Activated T-helper 2 cell treated with anti-CD3 and anti-CD28 coated beads, Interferon-gamma antibody, Interleukin-2, Interleukin-4, amounts not matched to agents 10 μg/mL and 5 μg/mL and 100 μg/mL, durations not matched to agents 14 hours and 24 hours and 36 hours (primary cell): ENCODE data around the gene CCDC39. TPM values are rescaled to one million over a fixed set of nuclear protein-coding genes. Genes with fewer than 3 reads are reported as not detected.
"Not testable (repeated sequence)": the region's sequence is repeated elsewhere in the genome, so short reads cannot be mapped to it uniquely, and the experiment has no call there.

Experiments used
- DNase-seq: peaks from one replicate; pipeline ENCODE4 v3.0.0; 2021; ENCODE audit warnings: low spot score
- H3K27ac Mint-ChIP-seq: one replicate; pipeline ENCODE4 v1.8.0; 2021; ENCODE audit warnings: mixed read lengths
- H3K27me3 Mint-ChIP-seq: one replicate; pipeline ENCODE4 v1.8.0; 2021; ENCODE audit warnings: low read depth, mixed read lengths
- H3K36me3 Mint-ChIP-seq: one replicate; pipeline ENCODE4 v1.8.0; 2021; ENCODE audit warnings: low read depth, mixed read lengths
- H3K4me1 Mint-ChIP-seq: one replicate; pipeline ENCODE4 v1.8.0; 2021; ENCODE audit warnings: low read depth, mixed read lengths
- H3K4me3 Mint-ChIP-seq: one replicate; pipeline ENCODE4 v1.8.0; 2021; ENCODE audit warnings: low read depth, mild to moderate bottlenecking, moderate library complexity, mixed read lengths
- H3K9me3 Mint-ChIP-seq: one replicate; pipeline ENCODE4 v1.8.0; 2021; ENCODE audit warnings: mixed read lengths
- intact Hi-C: fragments of 100-400 bp; cut with micrococcal nuclease; formaldehyde crosslinking; loops from one replicate; pipeline ENCODE4 v1.15.1; 2023
- total RNA-seq: library from RNA; stranded (reverse); gene quantifications from 2 replicates; pipeline ENCODE4 v1.2.3, GENCODE V29; 2022

Gene CCDC39
- total RNA-seq, 1 donor from 2014 or later = not detected

GRCh38 chr3:180617049-180617448, 62.2 kb downstream of the CCDC39 start:
- H3K9me3 Mint-ChIP-seq = no peaks in the 10 kb centered on the region
- no peak for DNase-seq
- no peak overlapping the region for H3K27ac Mint-ChIP-seq
- intact Hi-C loops = no loop called here
- H3K4me3 Mint-ChIP-seq = no peak overlapping the region
- H3K27me3 Mint-ChIP-seq = no peaks in the 10 kb centered on the region
- no peaks in the 10 kb centered on the region for H3K4me1 Mint-ChIP-seq
- peaks cover 50% of the 10 kb centered on the region for H3K36me3 Mint-ChIP-seq

GRCh38 chr3:180615954-180616353, 63.3 kb downstream of the CCDC39 start:
- intact Hi-C loops = no loop called here
- no peak for DNase-seq
- no peaks in the 10 kb centered on the region for H3K27me3 Mint-ChIP-seq
- H3K9me3 Mint-ChIP-seq = no peaks in the 10 kb centered on the region
- H3K4me3 Mint-ChIP-seq = no peak overlapping the region
- no peaks in the 10 kb centered on the region for H3K4me1 Mint-ChIP-seq
- H3K36me3 Mint-ChIP-seq = peaks cover 48% of the 10 kb centered on the region
- H3K27ac Mint-ChIP-seq = no peak overlapping the region

GRCh38 chr3:180612364-180612763, 66.9 kb downstream of the CCDC39 start:
- H3K27me3 Mint-ChIP-seq = no peaks in the 10 kb centered on the region
- no peaks in the 10 kb centered on the region for H3K4me1 Mint-ChIP-seq
- H3K36me3 Mint-ChIP-seq = peaks cover 51% of the 10 kb centered on the region
- intact Hi-C loops = no loop called here
- no peak for DNase-seq
- H3K4me3 Mint-ChIP-seq = no peak overlapping the region
- no peak overlapping the region for H3K27ac Mint-ChIP-seq
- H3K9me3 Mint-ChIP-seq = no peaks in the 10 kb centered on the region

- H3K27ac Mint-ChIP-seq = no peak overlapping the region
- peaks cover 3% of the 10 kb centered on the region for H3K4me1 Mint-ChIP-seq
- H3K4me3 Mint-ChIP-seq = no peak overlapping the region
- no peak for DNase-seq
- peaks cover 61% of the 10 kb centered on the region for H3K36me3 Mint-ChIP-seq
- no peaks in the 10 kb centered on the region for H3K27me3 Mint-ChIP-seq
- intact Hi-C loops = no loop called here
- H3K9me3 Mint-ChIP-seq = no peaks in the 10 kb centered on the region
Measured at GRCh38 chr3:180611006-180611405, 68.3 kb downstream of the CCDC39 start.

GRCh38 chr3:180601688-180602666, 77.3 kb downstream of the CCDC39 start, which contains the start of gene TTC14:
TTC14 (plus strand) TSS chr3:180602163; CDS start chr3:180602262, 99 bp downstream.
- no peaks in the 10 kb centered on the region for H3K9me3 Mint-ChIP-seq
- peaks cover 46% of the 10 kb centered on the region for H3K36me3 Mint-ChIP-seq
- peak within 1 kb of the TSS; percentile 88 for H3K4me3 Mint-ChIP-seq
- H3K27ac Mint-ChIP-seq = peak within 1 kb of the TSS; percentile 88
- peaks cover 15% of the 10 kb centered on the region for H3K4me1 Mint-ChIP-seq
- intact Hi-C loops = loop anchor here (1.0 to 5.0 kb wide), 8 partner anchors 29 to 1255 kb away; partner anchors contain the start of genes ACTL6A, CCDC39, DNAJC19 and FXR1
- DNase-seq = peak; percentile 95
- peaks cover 11% of the 10 kb centered on the region for H3K27me3 Mint-ChIP-seq

GRCh38 chr3:180600473-180600872, 78.8 kb downstream of the CCDC39 start:
- intact Hi-C loops = loop anchor here (5.0 kb wide), 2 partner anchors 993 to 1038 kb away; partner anchors contain the start of gene ACTL6A
- peak overlapping the region; percentile 88 for H3K4me3 Mint-ChIP-seq
- H3K9me3 Mint-ChIP-seq = no peaks in the 10 kb centered on the region
- H3K27ac Mint-ChIP-seq = no peak overlapping the region
- H3K4me1 Mint-ChIP-seq = peaks cover 10% of the 10 kb centered on the region
- H3K27me3 Mint-ChIP-seq = peaks cover 16% of the 10 kb centered on the region
- no peak for DNase-seq
- H3K36me3 Mint-ChIP-seq = peaks cover 33% of the 10 kb centered on the region

- H3K36me3 Mint-ChIP-seq = no peaks in the 10 kb centered on the region
- no peak for DNase-seq
- H3K9me3 Mint-ChIP-seq = no peaks in the 10 kb centered on the region
- peaks cover 24% of the 10 kb centered on the region for H3K27me3 Mint-ChIP-seq
- H3K4me1 Mint-ChIP-seq = peaks cover 1% of the 10 kb centered on the region
- intact Hi-C loops = loop anchor here (10.0 kb wide), 1 partner anchor 661 kb away; no protein-coding TSS in a partner anchor
- no peak overlapping the region for H3K4me3 Mint-ChIP-seq
- H3K27ac Mint-ChIP-seq = no peak overlapping the region
Measured at GRCh38 chr3:180595559-180595935, 83.7 kb downstream of the CCDC39 start.

- intact Hi-C loops = loop anchor here (10.0 kb wide), 1 partner anchor 660 kb away; no protein-coding TSS in a partner anchor
- H3K27me3 Mint-ChIP-seq = peaks cover 22% of the 10 kb centered on the region
- H3K27ac Mint-ChIP-seq = no peak overlapping the region
Measured at GRCh38 chr3:180594631-180595558, 84.4 kb downstream of the CCDC39 start.

GRCh38 chr3:180593631-180594030, 85.7 kb downstream of the CCDC39 start:
- H3K27ac Mint-ChIP-seq, H3K4me3 Mint-ChIP-seq, H3K36me3 Mint-ChIP-seq, H3K9me3 Mint-ChIP-seq, DNase-seq, H3K4me1 Mint-ChIP-seq: not testable (repeated sequence)
- H3K27me3 Mint-ChIP-seq = peaks cover 19% of the 10 kb centered on the region
- intact Hi-C loops = loop anchor here (10.0 kb wide), 1 partner anchor 659 kb away; no protein-coding TSS in a partner anchor

More at GRCh38 chr3:180594631-180595558, 84.4 kb downstream of the CCDC39 start:
- peaks cover 1% of the 10 kb centered on the region for H3K4me1 Mint-ChIP-seq
- H3K36me3 Mint-ChIP-seq = no peaks in the 10 kb centered on the region
- no peak overlapping the region for H3K4me3 Mint-ChIP-seq
- no peaks in the 10 kb centered on the region for H3K9me3 Mint-ChIP-seq
- no peak for DNase-seq

- Mint-ChIP-seq H3K9me3 (no peaks in the 10 kb centered on the region), H3K27me3 (peaks cover 18% of the 10 kb centered on the region), H3K4me1 (peaks cover 1% of the 10 kb centered on the region), H3K27ac (no peak overlapping the region), H3K4me3 (no peak overlapping the region), H3K36me3 (no peaks in the 10 kb centered on the region)
- intact Hi-C loops = loop anchor here (10.0 kb wide), 1 partner anchor 656 kb away; no protein-coding TSS in a partner anchor
- DNase-seq = no peak
Measured at GRCh38 chr3:180590396-180590795, 88.9 kb downstream of the CCDC39 start.

- Mint-ChIP-seq H3K36me3 (no peaks in the 10 kb centered on the region), H3K9me3 (no peaks in the 10 kb centered on the region), H3K27me3 (peaks cover 8% of the 10 kb centered on the region), H3K4me1 (no peaks in the 10 kb centered on the region), H3K27ac (no peak overlapping the region), H3K4me3 (no peak overlapping the region)
- intact Hi-C loops = no loop called here
- no peak for DNase-seq
Measured at GRCh38 chr3:180580934-180581333, 98.4 kb downstream of the CCDC39 start.

- Mint-ChIP-seq H3K36me3 (no peaks in the 10 kb centered on the region), H3K27me3 (no peaks in the 10 kb centered on the region), H3K9me3 (no peaks in the 10 kb centered on the region), H3K4me3 (no peak overlapping the region), H3K27ac (no peak overlapping the region), H3K4me1 (no peaks in the 10 kb centered on the region)
- intact Hi-C loops = no loop called here
- DNase-seq = no peak
Measured at GRCh38 chr3:180575571-180575970, 103.7 kb downstream of the CCDC39 start.
